Measurements from ENCODE around the gene SLC25A45.

DNA sequence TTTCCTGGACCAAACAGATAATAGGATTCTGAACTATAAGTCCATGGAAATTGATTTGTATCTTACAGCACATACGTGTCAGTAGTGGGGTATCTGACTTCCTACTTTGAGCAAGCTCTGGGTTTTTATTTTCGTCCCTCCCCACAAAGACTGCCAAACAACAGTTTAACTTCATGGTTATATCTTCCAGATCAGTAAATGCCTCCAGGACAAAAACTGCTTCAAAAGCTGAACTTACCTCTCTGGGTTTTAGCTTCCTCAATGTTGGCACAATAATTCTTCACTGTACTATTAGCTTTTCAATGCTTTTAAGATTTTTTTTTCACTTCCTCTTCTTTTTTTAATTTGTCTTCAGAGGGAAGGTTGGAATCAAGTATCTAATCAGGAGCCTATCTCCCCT, 53.0 kb downstream of the SLC25A45 start:
- TF ChIP-seq POLR2A (IDR thresholded peaks at IDR 0.05), result no peak
- TF ChIP-seq, protein P1, sequence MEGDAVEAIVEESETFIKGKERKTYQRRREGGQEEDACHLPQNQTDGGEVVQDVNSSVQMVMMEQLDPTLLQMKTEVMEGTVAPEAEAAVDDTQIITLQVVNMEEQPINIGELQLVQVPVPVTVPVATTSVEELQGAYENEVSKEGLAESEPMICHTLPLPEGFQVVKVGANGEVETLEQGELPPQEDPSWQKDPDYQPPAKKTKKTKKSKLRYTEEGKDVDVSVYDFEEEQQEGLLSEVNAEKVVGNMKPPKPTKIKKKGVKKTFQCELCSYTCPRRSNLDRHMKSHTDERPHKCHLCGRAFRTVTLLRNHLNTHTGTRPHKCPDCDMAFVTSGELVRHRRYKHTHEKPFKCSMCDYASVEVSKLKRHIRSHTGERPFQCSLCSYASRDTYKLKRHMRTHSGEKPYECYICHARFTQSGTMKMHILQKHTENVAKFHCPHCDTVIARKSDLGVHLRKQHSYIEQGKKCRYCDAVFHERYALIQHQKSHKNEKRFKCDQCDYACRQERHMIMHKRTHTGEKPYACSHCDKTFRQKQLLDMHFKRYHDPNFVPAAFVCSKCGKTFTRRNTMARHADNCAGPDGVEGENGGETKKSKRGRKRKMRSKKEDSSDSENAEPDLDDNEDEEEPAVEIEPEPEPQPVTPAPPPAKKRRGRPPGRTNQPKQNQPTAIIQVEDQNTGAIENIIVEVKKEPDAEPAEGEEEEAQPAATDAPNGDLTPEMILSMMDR (IDR thresholded peaks at IDR 0.05), result no peak

All from suprapubic skin (tissue), 3 donors.